K562 (cell line): ENCODE data around the gene RABL6.

ENCODE experiments used
- FOXP1 ChIP-seq: sonication (generic); formaldehyde crosslinking; IDR thresholded peaks from 2 replicates; pipeline ENCODE4 v1.8.0; 2022; ENCODE audit warnings: mild to moderate bottlenecking, missing genetic modification reagents
- NFIC ChIP-seq: fragments of 450-650 bp; IDR thresholded peaks from 2 replicates; pipeline ENCODE4 v1.6.1; 2017; ENCODE audit warnings: mild to moderate bottlenecking, inconsistent platforms
- SNAPC5 ChIP-seq: fragments of 250-450 bp; sonication (Bioruptor Pico); IDR thresholded peaks from 2 replicates; pipeline ENCODE4 v1.8.0; 2021; ENCODE audit warnings: moderate library complexity, mild to moderate bottlenecking, inconsistent platforms
- ZNF146 ChIP-seq: IDR thresholded peaks from one replicate; pipeline ENCODE4 v1.6.1; 2018; ENCODE audit warnings: missing compliant biosample characterization; ENCODE audit not compliant: unreplicated experiment

GRCh38 chr9:136763649-136764035, 44.1 kb upstream of the RABL6 start:
- TF ChIP-seq SNAPC5 (CRISPR knock-in tag) (no peak), ZNF146 (CRISPR knock-in tag) (no peak), NFIC (no peak), FOXP1 (no peak)
